Breast epithelium (tissue), 3 donors: ENCODE data around the gene CAMK1.

ENCODE experiments used
- POLR2A ChIP-seq: fragments of 450-650 bp; IDR thresholded peaks from one replicate; pipeline ENCODE4 v1.6.1; 2016; ENCODE audit warnings: antibody characterized with exemption, mild to moderate bottlenecking, moderate library complexity
- POLR2AphosphoS5 ChIP-seq, 3 donors: sonication (generic); formaldehyde crosslinking; IDR thresholded peaks; one replicate each; pipeline ENCODE4 v1.6.1; 2017; ENCODE audit warnings: antibody characterized with exemption in 3 of 3
- TF ChIP-seq, protein P1 (sequence below), 3 donors: fragments of 450-650 bp; IDR thresholded peaks; one replicate each; pipeline ENCODE4 v1.5.1; 2016 to 2017; ENCODE audit warnings: antibody characterized with exemption in 3 of 3, mild to moderate bottlenecking in 3 of 3, moderate library complexity in 3 of 3

GRCh38 chr3:9785602-9786001, 15.9 kb upstream of the CAMK1 start:
- TF ChIP-seq POLR2A: no peak
- TF ChIP-seq, protein P1, sequence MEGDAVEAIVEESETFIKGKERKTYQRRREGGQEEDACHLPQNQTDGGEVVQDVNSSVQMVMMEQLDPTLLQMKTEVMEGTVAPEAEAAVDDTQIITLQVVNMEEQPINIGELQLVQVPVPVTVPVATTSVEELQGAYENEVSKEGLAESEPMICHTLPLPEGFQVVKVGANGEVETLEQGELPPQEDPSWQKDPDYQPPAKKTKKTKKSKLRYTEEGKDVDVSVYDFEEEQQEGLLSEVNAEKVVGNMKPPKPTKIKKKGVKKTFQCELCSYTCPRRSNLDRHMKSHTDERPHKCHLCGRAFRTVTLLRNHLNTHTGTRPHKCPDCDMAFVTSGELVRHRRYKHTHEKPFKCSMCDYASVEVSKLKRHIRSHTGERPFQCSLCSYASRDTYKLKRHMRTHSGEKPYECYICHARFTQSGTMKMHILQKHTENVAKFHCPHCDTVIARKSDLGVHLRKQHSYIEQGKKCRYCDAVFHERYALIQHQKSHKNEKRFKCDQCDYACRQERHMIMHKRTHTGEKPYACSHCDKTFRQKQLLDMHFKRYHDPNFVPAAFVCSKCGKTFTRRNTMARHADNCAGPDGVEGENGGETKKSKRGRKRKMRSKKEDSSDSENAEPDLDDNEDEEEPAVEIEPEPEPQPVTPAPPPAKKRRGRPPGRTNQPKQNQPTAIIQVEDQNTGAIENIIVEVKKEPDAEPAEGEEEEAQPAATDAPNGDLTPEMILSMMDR (IDR thresholded peaks at IDR 0.05): no peak
- TF ChIP-seq POLR2AphosphoS5 (IDR thresholded peaks at IDR 0.05): no peak
